ENCODE data around the gene COG4. TPM values are rescaled to one million over a fixed set of nuclear protein-coding genes. Genes with fewer than 3 reads are reported as not detected.

Gene COG4
- total RNA-seq, 1 experiment from 2014 or later: 45.4 TPM

- ATAC-seq (no peak), DNase-seq (ENCODE audit: low read depth, low spot score) (no peak)
- ChIA-PET POLR2A (no interaction called here), CTCF (no interaction called here)
- H3K9me3 ChIP-seq (ENCODE audit: control insufficient read depth, insufficient read depth, low read depth, low read length): no peaks in the 10 kb centered on the region
- intact Hi-C loops (cut with micrococcal nuclease; ENCODE audit: unreplicated experiment) (no loop called here), in situ Hi-C loops (cut with HindIII; ENCODE audit: low pct_unique_long_range_greater_than_20kb, low sequenced_read_pairs) (no loop called here)
- no peak for TF ChIP-seq TCF7L2 (IDR thresholded peaks at IDR 0.05; ENCODE audit: low read depth, low read length)
- TF ChIP-seq, protein P1, sequence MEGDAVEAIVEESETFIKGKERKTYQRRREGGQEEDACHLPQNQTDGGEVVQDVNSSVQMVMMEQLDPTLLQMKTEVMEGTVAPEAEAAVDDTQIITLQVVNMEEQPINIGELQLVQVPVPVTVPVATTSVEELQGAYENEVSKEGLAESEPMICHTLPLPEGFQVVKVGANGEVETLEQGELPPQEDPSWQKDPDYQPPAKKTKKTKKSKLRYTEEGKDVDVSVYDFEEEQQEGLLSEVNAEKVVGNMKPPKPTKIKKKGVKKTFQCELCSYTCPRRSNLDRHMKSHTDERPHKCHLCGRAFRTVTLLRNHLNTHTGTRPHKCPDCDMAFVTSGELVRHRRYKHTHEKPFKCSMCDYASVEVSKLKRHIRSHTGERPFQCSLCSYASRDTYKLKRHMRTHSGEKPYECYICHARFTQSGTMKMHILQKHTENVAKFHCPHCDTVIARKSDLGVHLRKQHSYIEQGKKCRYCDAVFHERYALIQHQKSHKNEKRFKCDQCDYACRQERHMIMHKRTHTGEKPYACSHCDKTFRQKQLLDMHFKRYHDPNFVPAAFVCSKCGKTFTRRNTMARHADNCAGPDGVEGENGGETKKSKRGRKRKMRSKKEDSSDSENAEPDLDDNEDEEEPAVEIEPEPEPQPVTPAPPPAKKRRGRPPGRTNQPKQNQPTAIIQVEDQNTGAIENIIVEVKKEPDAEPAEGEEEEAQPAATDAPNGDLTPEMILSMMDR (IDR thresholded peaks at IDR 0.05): no peak
- TF ChIP-seq POLR2AphosphoS5 (IDR thresholded peaks at IDR 0.05; ENCODE audit: low read depth, low read length): no peak
- TF ChIP-seq SIN3A (IDR thresholded peaks at IDR 0.05; ENCODE audit: borderline replicate concordance, insufficient read depth, low read depth, low read length): no peak
- TF ChIP-seq REST (IDR thresholded peaks at IDR 0.05; ENCODE audit: insufficient read depth in 1 of 2, low read depth in 2 of 2, low read length in 1 of 2): no peak
- H3K27ac ChIP-seq (ENCODE audit: low read length): no peak overlapping the region
- H3K4me1 ChIP-seq (ENCODE audit: control insufficient read depth, insufficient read depth, low read length): peaks cover 6% of the 10 kb centered on the region
- BruUV-seq (replicated peaks): no TSS peak
- no peaks in the 10 kb centered on the region for H3K36me3 ChIP-seq (ENCODE audit: control insufficient read depth, insufficient read depth, low read length)
- no peaks in the 10 kb centered on the region for H3K27me3 ChIP-seq (ENCODE audit: control insufficient read depth, insufficient read depth, low read length)
- H3K4me3 ChIP-seq (ENCODE audit: low read depth in 2 of 2, low read length in 2 of 2): no peak overlapping the region
These were observed 78.9 kb downstream of the COG4 start for GRCh38 chr16:70444249-70445063.

GRCh38 chr16:70442344-70442743, 81.0 kb downstream of the COG4 start:
- BruUV-seq (replicated peaks): no TSS peak
- intact Hi-C loops (cut with micrococcal nuclease; ENCODE audit: unreplicated experiment): no loop called here
- H3K9me3 ChIP-seq (ENCODE audit: control insufficient read depth, insufficient read depth, low read depth, low read length): no peaks in the 10 kb centered on the region
- no peak for ATAC-seq
- ChIA-PET POLR2A (interaction anchor here (0.6 kb wide), 1 partner anchor 11 kb away, joined by 7 read pairs; no protein-coding TSS in a partner anchor), CTCF (no interaction called here)
- DNase-seq (ENCODE audit: low read depth, low spot score): no peak
- in situ Hi-C loops (cut with HindIII; ENCODE audit: low pct_unique_long_range_greater_than_20kb, low sequenced_read_pairs): no loop called here
- peaks cover 6% of the 10 kb centered on the region for H3K4me1 ChIP-seq (ENCODE audit: control insufficient read depth, insufficient read depth, low read length)
- H3K27ac ChIP-seq (ENCODE audit: low read length): no peak overlapping the region
- H3K27me3 ChIP-seq (ENCODE audit: control insufficient read depth, insufficient read depth, low read length): no peaks in the 10 kb centered on the region
- TF ChIP-seq SIN3A (IDR thresholded peaks at IDR 0.05; ENCODE audit: borderline replicate concordance, insufficient read depth, low read depth, low read length): no peak
- TF ChIP-seq REST (IDR thresholded peaks at IDR 0.05; ENCODE audit: insufficient read depth in 1 of 2, low read depth in 2 of 2, low read length in 1 of 2): no peak
- TF ChIP-seq POLR2AphosphoS5 (IDR thresholded peaks at IDR 0.05; ENCODE audit: low read depth, low read length): no peak
- TF ChIP-seq, protein P1 (IDR thresholded peaks at IDR 0.05): no peak
- TF ChIP-seq TCF7L2 (IDR thresholded peaks at IDR 0.05; ENCODE audit: low read depth, low read length): no peak
- H3K36me3 ChIP-seq (ENCODE audit: control insufficient read depth, insufficient read depth, low read length): no peaks in the 10 kb centered on the region; the same call in 1 of the 2 replicates
- H3K4me3 ChIP-seq (ENCODE audit: low read depth in 2 of 2, low read length in 2 of 2): no peak overlapping the region
